Kidney (tissue), 14 donors: ENCODE measurements around the gene ALDH1L2. TPM values are rescaled to one million over a fixed set of nuclear protein-coding genes. Genes with fewer than 3 reads are reported as not detected.

Experiments
- DNase-seq, 5 donors: peaks; one replicate each; pipeline ENCODE4 v3.0.0-alpha.2; 2013 to 2020
- FAIRE-seq: peaks from 2 replicates; lab custom pipeline; 2012; peaks lifted over from hg19 to GRCh38; lab: Jason Lieb, UNC
- H3K27ac ChIP-seq, 2 donors: one replicate each; pipeline ENCODE4 v1.7.0; 2013; ENCODE audit warnings: low read depth in 2 of 2, low read length in 2 of 2, inconsistent platforms in 1 of 2
- H3K27me3 ChIP-seq: one replicate; pipeline ENCODE4 v1.7.1; 2013; ENCODE audit warnings: low read length, inconsistent platforms; ENCODE audit not compliant: control insufficient read depth, insufficient read depth
- H3K36me3 ChIP-seq, 3 donors: one replicate each; pipeline versions ENCODE4 v1.7.0 to v1.7.1; 2013; ENCODE audit warnings: low read length in 3 of 3, control low read depth in 1 of 3, inconsistent platforms in 1 of 3; ENCODE audit not compliant: insufficient read depth in 3 of 3, control insufficient read depth in 2 of 3
- H3K4me1 ChIP-seq, 3 donors: one replicate each; pipeline versions ENCODE4 v1.7.0 to v1.7.1; 2013; ENCODE audit warnings: low read length in 3 of 3, inconsistent platforms in 1 of 3, low read depth in 1 of 3; ENCODE audit not compliant: control insufficient read depth in 2 of 3, insufficient read depth in 2 of 3
- H3K4me3 ChIP-seq, 3 donors: one replicate each; pipeline versions ENCODE4 v1.7.0 to v1.8.1; 2013; ENCODE audit warnings: low read length in 3 of 3, control low read depth in 1 of 3, inconsistent platforms in 1 of 3
- H3K9ac ChIP-seq, 3 donors: one replicate each; pipeline versions ENCODE4 v1.7.0 to v1.7.1; 2013; ENCODE audit warnings: low read length in 3 of 3, control low read depth in 1 of 3, inconsistent platforms in 1 of 3
- H3K9me3 ChIP-seq, 3 donors: one replicate each; pipeline versions ENCODE4 v1.7.0 to v1.7.1; 2013; ENCODE audit warnings: low read length in 3 of 3, control low read depth in 1 of 3, inconsistent platforms in 1 of 3; ENCODE audit not compliant: control insufficient read depth in 2 of 3, insufficient read depth in 1 of 3
- intact Hi-C: fragments of 100-400 bp; cut with DNase I; formaldehyde crosslinking; loops from one replicate; pipeline ENCODE4 v1.11.1; 2022
- polyA plus RNA-seq: library from polyadenylated mRNA; stranded (reverse); fragments of 350-450 nt; fragmentation: Illumina TruSeq; extraction: RNeasy Lipid Tissue Mini Kit (QIAGEN cat#74804); gene quantifications from one replicate; pipeline ENCODE4 v1.2.3, GENCODE V29; 2014; ENCODE audit warnings: low read depth, low replicate concordance; ENCODE audit not compliant: insufficient read depth
- total RNA-seq: library from RNA; stranded (reverse); fragmentation: NEBNext Ultra II Directional; extraction: Animal tissue kit (Norgen Biotek cat#: 25700); gene quantifications from one replicate; pipeline ENCODE4 v1.2.1, GENCODE V29; 2021
- TF ChIP-seq, protein P1 (sequence below): IDR thresholded peaks from 3 replicates; pipeline ENCODE4 v1.5.1; 2012; ENCODE audit warnings: mild to moderate bottlenecking, moderate library complexity, borderline replicate concordance; ENCODE audit not compliant: insufficient read depth; ENCODE audit errors: extremely low read depth
- donor health status: control.
- donor health status: control.
- donor health status: control.
- donor health status: control.
- donor health status: control.
- donor health status: DM: yes; HTN: yes; CAD: no.
- donor health status: Normal renal cell carcinoma (clear cell type).

The ALDH1L2 gene
- total and polyA plus RNA-seq, 2 donors from 2014 or later, result 0.28 to 17.2 TPM

DNA sequence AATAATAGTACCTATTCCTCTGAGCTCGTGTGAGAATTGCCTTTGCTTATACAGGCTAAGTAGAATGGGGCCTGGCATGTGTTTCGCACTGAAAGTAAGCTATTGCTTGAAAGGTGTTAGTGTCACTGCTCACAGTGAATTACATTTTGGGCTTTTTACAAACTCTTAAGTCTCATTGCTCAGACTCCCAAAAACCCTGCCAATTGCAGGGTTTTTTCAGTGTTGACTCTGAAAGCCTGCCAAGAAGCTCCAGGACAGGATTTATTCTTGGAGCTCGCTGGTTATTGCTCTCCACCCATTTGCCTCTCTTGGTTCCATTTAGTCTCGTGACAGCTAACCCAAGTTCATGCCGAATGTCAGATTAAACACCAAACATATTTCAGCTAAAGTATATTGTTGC lies 58.4 kb downstream of the ALDH1L2 start:
- TF ChIP-seq, protein P1, sequence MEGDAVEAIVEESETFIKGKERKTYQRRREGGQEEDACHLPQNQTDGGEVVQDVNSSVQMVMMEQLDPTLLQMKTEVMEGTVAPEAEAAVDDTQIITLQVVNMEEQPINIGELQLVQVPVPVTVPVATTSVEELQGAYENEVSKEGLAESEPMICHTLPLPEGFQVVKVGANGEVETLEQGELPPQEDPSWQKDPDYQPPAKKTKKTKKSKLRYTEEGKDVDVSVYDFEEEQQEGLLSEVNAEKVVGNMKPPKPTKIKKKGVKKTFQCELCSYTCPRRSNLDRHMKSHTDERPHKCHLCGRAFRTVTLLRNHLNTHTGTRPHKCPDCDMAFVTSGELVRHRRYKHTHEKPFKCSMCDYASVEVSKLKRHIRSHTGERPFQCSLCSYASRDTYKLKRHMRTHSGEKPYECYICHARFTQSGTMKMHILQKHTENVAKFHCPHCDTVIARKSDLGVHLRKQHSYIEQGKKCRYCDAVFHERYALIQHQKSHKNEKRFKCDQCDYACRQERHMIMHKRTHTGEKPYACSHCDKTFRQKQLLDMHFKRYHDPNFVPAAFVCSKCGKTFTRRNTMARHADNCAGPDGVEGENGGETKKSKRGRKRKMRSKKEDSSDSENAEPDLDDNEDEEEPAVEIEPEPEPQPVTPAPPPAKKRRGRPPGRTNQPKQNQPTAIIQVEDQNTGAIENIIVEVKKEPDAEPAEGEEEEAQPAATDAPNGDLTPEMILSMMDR, result no peak
- peaks cover 0 to 10% (median 3%) of the 10 kb centered on the region in 3 donors for H3K4me1 ChIP-seq
- no peak overlapping the region for H3K27ac ChIP-seq
- H3K9ac ChIP-seq, result no peak overlapping the region
- H3K9me3 ChIP-seq, result no peaks in the 10 kb centered on the region
- DNase-seq (peak in 3 of 5 donors; percentile 45 to 93 (median 77)), FAIRE-seq (peak; percentile 33)
- H3K4me3 ChIP-seq, result no peak overlapping the region
- H3K27me3 ChIP-seq, result no peaks in the 10 kb centered on the region
- H3K36me3 ChIP-seq, result no peaks in the 10 kb centered on the region
- intact Hi-C loops, result no loop called here

DNA sequence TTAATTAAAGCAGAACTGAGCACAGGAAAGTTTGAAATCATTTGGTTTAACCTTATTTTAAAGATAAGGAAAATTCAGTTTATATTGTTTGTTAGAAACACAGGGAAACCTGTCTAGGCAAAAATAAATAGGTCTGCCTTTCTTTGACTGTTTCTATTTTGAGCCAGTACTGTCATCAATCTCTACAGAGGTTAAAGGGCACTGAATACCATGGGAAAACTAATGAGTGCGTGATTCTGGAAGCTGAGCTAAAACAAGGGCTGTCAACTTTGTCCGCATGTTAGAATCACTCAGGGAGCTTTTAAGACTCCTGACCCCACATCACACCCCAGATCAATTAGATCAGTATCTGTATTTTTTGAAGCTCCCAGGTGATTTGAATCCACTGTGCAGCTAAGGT lies 59.3 kb downstream of the ALDH1L2 start:
- H3K27ac ChIP-seq, result no peak overlapping the region
- H3K36me3 ChIP-seq, result no peaks in the 10 kb centered on the region
- peak in 2 of 5 donors; percentile 32 to 73 for DNase-seq
- no peak overlapping the region for H3K9ac ChIP-seq
- TF ChIP-seq, protein P1, result no peak
- H3K27me3 ChIP-seq, result no peaks in the 10 kb centered on the region
- H3K4me3 ChIP-seq, result no peak overlapping the region
- intact Hi-C loops, result no loop called here
- no peaks in the 10 kb centered on the region for H3K9me3 ChIP-seq
- no peak for FAIRE-seq
- peaks cover 0 to 10% (median 3%) of the 10 kb centered on the region in 3 donors for H3K4me1 ChIP-seq

DNA sequence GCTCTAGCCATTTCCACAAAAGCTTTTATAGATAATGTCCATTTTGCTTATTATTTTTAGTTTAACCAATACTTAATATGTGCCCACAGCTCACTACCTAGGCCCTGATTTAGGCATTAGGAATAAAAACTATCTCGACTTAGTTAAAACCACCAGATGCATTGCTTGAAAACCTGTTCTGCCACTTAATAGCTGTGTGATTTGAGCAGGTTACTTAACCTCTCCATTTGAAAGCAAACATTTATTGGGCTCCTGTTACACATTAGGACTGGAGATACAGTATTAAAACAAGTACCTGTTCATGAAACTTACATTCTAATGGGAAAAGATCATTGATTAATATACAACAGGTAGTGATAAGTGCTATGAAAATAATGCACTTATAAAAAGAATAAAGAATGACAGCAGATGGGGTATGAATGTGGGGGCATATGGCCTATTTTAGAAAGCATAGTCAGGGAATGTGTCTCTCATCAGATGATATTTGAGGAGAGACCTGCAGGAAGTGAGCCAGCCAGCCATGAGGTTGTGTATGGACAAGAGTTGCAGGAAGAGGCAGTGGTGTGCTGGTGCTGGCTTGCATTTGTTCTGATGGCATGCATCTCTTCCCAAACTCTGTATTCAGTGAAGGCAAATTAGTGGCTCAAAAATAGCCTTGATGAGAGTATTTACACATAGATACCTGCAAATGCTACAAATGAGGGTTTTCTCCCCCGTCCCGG lies 63.9 kb downstream of the ALDH1L2 start:
- Histone ChIP-seq H3K27me3 (no peaks in the 10 kb centered on the region), H3K4me3 (no peak overlapping the region), H3K9me3 (no peaks in the 10 kb centered on the region), H3K27ac (no peak overlapping the region), H3K4me1 (peaks cover 0 to 6% (median 0%) of the 10 kb centered on the region in 3 donors), H3K36me3 (no peaks in the 10 kb centered on the region), H3K9ac (no peak overlapping the region)
- FAIRE-seq, result no peak
- intact Hi-C loops, result no loop called here
- TF ChIP-seq, protein P1, result no peak
- no peak for DNase-seq
